Measurements from ENCODE around the gene CYP4Z1.
A peak's percentile ranks its signal among the peaks of the same experiment; 100 is the strongest.
"Not testable (repeated sequence)": the region's sequence is repeated elsewhere in the genome, so short reads cannot be mapped to it uniquely, and the experiment has no call there.

CYP4Z1 gene, protein sequence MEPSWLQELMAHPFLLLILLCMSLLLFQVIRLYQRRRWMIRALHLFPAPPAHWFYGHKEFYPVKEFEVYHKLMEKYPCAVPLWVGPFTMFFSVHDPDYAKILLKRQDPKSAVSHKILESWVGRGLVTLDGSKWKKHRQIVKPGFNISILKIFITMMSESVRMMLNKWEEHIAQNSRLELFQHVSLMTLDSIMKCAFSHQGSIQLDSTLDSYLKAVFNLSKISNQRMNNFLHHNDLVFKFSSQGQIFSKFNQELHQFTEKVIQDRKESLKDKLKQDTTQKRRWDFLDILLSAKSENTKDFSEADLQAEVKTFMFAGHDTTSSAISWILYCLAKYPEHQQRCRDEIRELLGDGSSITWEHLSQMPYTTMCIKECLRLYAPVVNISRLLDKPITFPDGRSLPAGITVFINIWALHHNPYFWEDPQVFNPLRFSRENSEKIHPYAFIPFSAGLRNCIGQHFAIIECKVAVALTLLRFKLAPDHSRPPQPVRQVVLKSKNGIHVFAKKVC

DNA sequence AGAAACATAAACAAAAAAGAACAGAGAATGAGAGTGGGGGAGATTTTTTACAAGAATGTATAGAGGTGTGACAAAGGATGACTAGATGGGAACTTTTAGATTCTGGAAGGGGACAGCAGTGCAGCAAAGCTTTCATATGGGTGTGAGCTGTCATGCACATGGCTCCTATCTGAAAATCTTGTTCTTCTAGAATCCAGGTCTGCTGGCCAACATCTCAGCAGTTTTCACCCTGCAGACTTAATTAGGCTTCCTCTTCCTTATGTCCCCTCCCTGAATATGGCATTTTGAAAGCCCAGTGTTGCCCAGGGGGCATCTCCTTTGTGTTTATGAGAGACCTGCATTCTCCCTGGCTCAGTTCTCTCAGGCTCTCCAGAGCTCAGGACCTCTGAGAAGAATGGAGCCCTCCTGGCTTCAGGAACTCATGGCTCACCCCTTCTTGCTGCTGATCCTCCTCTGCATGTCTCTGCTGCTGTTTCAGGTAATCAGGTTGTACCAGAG lies at the start of gene CYP4Z1:
Gene CYP4Z1, plus strand, starts transcription at position 135 of the 498 bp plus-strand sequence. Its CDS starts 260 bp downstream, at position 395.
- no peak for DNase-seq

DNA sequence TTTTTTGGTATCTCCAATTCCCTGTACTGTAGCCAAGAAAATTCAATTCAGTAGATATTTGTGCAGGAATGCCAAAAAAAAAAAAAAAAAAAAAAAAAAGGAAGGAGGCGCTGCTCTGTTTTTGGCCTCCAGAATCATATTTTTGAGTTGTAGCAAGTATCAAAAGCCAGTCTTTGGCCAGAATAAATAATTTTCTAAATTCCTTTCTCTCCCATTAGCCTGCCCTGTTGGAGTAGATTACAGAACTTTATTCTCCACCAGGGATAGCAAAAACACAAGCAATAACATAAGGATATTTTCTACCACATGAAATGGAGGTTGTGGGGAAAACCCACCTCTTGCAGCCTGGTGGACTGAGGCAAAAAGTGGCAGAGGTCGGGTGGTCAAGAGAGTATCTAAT lies 46.0 kb upstream of the CYP4Z1 start:
- no peak for DNase-seq

DNA sequence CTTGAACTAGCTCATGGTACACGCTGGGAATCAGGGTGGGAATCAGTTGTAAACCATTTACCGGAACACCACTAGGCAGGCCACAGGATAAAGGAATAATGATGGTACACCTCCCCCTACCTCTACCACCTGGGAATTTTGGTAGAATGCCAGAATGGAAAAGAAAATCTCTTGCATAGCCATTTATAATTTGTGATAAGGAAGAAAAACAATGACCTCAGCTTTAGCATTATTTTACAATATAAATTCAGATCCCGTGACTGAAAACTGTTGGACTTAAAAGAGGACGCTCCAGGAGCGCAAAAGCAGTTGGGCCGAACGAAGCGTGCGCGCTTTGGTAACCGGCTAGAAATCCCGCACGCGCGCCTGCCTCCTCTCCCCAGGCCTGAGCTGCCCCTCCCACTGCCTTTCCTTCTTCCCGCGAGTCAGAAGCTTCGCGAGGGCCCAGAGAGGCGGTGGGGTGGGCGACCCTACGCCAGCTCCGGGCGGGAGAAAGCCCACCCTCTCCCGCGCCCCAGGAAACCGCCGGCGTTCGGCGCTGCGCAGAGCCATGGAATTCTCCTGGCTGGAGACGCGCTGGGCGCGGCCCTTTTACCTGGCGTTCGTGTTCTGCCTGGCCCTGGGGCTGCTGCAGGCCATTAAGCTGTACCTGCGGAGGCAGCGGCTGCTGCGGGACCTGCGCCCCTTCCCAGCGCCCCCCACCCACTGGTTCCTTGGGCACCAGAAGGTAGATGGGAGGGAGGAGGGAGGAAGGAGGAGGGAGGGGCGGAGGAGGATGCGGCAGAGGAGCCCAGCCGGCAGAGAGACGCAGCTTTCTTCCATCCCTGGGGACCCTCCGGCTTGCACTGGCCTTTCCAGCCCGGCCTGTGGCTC lies 43.5 kb upstream of the CYP4Z1 start, which contains the start of gene CYP4X1:
Gene CYP4X1, plus strand, starts transcription at position 402 of the 873 bp plus-strand sequence. Its CDS starts 149 bp downstream, at position 551.
- DNase-seq, result no peak

DNA sequence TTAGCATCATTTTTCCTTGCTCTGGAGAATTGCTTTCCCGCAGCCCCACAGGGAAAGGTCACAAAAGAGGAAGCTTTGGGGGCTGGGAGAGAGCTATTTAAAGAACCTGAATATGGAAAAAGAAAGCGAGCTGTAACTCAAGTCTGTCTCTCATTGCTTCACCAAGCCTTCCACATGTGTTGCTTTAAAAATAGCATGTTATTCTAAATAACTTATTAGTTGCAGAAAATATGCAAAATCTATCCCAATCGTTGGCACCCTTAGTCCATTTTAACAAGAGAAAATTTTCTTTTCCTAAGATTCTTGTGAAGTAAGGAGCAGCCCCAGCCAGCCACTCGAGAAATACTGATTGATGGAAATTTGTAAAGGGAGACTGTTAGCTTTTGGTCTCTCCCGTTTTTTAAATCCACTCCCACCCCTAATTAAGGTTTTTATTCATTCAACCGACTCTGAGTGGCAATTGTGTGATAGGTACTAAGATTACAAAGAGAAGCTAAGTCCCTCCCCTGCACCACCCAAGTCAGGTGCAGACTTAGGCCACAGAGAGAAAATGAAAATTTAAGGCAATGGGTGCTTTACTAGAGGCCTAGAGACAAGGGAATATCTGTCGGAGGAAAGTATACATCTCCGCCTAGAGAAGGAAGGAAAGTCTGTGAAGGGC lies 42.8 kb upstream of the CYP4Z1 start:
- no peak for DNase-seq

DNA sequence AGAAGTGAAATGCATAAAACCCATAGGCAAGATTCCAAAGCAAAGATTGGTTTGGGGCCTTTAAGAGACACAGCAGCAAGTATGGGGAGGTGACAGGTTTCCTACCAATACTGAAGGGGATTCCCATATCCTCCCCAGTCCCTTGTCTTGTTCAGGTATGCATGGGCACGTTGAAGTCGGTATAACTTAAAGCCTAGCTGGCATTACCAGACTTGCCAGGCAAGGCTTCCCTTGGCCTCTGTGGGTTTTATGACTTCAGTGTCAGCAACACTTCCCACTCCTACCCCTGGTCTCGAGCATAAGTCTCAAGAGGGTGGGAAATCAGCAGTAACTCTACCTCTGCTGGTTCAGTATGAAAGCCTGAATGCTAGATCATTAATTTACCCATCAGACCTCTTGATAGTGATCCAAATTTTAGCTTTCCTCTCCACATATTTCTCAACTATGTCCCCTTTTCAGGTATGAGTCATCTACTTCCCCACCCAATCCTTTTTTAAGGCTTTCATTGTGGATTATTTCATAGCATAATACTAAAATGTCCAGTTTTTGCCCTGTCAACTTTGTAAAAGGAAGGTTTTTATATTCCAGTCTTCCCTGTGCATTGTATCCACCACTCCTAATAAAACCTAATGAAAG lies 36.7 kb upstream of the CYP4Z1 start:
- DNase-seq, result no peak

DNA sequence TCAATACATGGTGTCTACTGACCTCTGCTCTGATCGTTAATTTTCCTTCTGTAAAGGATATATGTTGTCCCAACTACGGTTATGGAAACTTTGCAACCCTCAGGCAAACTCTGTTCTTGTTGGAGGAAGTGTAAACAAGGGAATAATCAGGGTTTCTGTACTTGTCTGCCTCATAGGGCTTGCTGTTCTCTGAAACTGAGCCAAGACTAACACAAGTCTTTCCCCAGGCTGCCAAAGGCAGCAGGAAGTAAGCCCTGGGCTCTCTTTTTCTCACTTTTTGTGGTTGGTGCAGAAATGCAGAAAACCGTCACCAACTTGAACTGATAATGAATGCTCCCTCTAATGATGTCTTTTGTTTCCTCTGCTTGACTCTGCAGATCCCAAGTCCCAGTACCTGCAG lies 36.0 kb upstream of the CYP4Z1 start:
- DNase-seq, result no peak

DNA sequence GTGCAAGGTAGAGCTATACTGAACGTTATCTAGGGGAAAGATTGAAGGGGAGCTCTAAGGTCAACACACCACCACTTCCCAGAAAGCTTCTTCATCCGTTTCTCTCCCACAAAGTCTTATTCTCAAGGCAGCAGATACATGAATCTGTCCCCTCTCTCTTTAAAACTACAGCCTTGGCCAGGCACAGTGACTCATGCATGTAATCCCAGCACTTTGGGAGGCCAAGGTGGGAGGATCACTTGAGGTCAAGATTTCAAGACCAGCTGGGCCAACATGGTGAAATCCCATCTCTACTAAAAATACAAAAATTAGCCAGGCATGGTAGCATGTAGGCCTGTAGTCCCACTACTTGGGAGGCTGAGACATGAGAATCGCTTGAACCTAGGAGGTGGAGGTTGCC lies 35.4 kb upstream of the CYP4Z1 start:
- DNase-seq, result no peak

DNA sequence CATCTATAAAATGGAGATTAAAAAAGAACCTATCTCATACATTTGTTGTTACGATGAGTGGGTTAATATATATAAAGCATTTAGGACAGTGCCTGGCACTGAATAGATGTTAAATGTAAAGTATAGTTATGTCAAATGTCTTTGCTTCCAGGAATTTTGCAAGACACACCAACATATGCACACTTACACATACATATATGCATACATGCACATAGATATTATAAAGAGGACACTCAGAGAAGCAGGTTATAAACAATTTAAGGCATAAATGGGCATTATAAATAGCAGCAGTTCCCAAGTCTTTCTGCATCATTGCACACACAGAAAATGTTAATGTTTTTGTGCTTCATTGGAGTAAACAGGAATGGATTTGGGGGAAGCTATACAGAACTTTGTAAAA lies 30.3 kb upstream of the CYP4Z1 start:
- DNase-seq, result no peak

DNA sequence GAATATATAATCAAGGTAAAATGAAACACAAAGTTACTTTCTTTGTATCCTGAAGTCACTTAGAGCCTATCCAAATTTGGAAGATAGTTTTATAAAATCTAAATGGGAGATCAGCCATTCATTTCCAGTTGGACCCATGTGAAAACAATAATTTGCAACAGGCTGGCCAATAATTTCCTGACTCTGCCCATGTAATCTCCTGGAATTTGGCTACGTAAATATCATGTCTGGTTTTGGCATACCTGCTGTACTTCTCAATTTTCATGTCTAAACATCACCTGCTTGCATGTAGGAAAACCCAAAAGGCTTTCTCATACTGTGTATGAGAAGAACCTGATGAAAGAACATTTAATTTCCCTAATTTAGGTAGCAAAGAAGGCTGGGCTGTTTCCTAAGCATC lies 7.7 kb upstream of the CYP4Z1 start:
- DNase-seq, result no peak

DNA sequence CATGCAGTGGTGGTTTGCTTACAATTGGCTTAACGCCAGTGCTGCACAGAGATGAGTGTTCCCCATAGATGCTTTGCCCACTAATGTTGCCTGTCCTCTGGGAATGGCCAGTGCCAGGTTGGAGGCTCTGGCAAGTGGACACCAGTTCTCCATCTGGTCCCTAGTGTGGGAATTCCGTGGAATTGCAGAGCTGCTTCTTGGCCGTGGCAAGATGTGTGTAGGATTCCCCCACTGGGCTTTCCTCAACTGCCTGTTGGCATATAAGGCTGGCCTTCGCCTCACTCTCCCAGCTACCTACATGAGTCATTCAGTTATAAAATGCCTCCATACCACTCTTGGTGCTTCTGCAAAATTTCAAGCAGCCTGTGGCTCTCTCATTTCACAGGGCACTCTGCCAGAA lies 2.0 kb downstream of the CYP4Z1 start:
- DNase-seq, result not testable (repeated sequence)

DNA sequence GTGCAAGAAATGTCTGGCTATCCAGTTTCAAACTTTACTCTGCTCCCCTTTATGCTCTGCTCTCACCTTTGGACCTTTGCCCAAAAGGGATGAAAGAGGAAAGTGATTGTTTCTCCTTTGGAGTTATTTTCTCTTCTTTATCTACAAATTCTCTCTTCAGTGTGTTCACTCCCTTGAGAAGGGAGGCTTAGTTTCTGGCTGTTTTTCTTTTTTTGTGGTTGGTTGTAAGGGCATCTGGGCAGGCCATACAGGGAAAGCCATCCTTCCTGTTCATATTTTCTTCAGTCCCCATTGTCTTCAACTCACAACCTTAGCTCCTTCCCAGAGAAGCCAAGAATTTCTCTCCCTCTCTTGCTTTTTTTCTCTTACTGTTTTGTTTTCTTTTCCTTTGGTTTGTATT lies 2.5 kb downstream of the CYP4Z1 start:
- not testable (repeated sequence) for DNase-seq

DNA sequence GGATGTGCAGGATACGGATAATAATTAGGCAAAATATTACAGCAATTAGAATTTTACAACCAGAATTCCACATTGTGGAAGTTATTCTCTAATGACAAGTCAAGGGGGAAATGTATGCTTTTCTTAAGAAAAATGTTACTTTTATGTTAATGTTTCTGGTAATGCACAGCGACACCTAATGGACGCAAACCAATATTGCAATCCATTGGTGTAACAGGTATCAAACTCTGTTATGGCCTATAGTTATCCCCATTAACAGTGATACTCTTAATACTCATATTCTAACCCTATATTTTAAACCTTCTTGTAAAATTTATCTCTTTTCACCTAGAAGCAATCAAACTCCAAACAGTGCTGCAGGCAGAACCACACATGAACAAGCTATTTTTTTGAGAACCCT lies 22.3 kb downstream of the CYP4Z1 start:
- DNase-seq, result peak; percentile 53

DNA sequence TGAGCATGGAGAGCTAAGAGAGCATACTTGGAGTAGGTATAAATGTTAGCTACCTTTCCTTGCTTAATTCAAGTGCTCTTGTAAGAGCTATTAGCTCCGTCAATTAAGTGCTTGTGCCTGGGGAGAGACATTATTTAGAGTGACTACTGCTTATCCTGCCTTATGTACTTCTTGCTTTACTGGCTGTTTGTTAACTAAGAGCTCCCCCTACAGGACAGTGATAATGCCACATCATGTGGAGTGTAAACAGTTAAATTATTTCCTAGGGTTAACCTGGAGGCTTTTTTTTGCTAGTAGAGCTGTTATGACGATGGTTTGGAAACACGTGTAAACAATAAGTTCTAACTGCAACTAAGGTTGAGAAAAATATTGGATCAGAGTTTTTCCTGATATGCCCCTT lies 24.4 kb downstream of the CYP4Z1 start:
- not testable (repeated sequence) for DNase-seq

DNA sequence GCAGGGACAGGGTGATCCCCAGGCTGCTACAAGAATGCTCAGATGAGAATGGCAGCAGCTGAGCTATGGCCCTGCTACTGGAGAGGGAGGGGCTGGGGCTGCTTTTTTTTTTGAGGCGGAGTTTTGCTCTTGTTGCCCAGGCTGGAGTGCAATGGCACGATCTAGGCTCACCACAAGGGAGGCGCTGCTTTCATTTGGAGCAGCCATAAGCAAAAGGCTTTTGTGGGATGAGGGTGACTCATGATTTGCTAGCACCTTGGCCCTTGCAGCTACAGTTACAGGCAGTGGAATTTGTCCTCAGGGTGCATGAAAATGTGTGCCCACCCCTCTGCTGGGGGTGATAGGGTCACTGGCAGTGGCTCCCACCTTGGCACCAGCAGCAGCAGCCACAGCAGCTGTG lies 37.8 kb downstream of the CYP4Z1 start:
- DNase-seq, result no peak

DNA sequence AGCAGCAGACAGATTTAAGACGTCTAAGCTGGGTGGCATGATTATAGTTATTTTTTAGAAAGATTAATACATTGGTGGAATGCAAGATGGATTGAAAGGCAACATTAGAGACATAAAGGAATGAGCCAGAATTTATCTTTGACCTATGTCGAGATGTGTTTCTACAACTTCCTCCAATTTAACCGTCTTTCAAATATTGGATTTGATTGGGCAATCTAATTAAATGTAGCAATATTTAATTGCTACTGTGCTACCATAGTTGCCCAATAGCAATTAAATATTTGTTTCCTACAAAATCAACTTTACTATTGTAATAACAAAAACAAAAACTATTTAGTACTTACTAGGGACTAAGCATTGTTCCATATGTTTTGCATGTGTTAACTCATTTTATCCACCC lies 39.8 kb downstream of the CYP4Z1 start:
- DNase-seq, result no peak

DNA sequence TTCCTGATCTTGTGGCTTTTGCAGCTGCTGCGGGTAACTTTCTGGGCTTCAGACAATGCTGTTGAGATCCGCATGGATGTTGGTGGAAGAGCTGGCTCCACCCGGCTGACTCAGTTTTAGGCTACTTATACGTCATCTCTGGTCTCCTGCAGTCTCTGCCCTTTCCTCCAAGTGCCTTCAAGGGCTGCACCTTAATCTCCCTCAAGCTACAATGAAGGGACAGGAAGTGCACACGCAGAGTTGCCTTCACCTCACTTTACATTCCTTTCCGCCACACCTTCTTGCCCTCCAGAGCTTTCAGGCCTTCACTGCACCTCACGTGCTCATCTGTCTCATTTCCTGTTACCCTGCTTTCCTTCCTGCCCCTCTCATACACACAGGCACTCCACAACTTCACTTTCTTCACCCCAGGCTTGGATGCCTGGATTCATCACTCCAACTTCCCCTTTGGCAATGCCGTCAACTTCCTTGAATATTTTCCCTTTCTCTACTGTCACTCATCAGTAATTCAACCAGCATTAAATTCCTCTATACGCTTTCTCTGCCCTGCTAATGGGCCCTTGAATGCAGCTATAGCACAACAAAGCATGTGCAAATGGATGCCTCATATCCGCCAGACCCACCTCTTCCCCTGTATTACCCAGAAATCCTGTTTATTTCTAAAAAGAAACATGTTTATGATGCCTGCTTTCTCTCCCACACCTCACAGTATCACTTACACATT lies 41.0 kb downstream of the CYP4Z1 start:
- DNase-seq, result not testable (repeated sequence)

DNA sequence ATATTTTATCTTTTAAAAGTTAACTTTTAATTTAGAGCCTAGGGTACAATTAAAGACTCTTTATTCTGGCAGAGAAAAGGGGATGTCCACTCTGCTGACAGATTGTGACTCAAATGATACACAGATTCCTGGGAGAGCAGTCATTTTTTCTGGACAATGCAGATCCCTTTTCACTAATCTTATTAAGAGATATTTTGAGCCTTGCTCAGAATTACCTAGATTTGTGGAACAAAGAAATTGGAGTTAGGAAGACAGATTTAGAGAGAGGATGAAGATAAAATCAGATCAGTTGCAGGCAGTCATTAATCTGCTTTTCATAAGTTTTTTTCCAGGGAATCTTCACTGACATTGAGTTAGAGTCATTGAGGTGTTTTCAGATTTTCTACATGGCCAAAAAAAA lies 42.5 kb downstream of the CYP4Z1 start:
- DNase-seq, result not testable (repeated sequence)

DNA sequence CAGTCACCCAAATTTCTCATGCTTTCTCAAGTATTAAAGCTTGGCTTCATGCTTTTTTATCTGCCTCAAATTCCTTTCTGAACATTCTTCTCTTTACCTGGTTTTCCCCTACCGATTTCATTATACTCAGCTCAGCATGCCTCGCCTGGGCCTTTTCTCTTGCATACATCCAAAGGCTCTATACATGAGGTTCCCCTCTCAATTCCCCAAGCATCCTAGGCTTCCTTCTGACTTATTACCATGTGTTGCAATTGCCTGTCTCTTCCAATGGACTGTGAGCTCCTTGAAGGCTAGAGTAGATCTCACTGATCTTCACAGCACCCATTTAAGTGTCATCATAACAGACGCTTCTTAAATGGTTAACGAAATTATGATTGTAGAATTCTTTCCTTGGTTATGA lies 46.1 kb downstream of the CYP4Z1 start:
- no peak for DNase-seq

DNA sequence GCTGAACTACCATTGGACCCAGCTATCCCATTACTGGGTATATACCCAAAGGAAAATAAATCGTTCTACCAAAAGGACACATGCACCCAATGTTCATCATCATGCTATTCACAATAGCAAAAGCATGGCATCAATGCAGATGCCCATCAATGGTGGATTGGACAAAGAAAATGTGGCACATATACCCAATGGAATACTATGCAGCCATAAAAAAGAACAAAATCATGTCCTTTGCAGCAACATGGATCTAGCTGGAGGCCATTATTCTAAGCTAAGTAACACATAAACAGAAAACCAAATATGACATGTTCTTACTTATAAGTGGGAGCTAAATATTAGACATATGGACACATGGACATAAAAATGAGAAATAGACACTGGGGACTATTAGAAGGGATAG lies 54.0 kb downstream of the CYP4Z1 start:
- not testable (repeated sequence) for DNase-seq

DNA sequence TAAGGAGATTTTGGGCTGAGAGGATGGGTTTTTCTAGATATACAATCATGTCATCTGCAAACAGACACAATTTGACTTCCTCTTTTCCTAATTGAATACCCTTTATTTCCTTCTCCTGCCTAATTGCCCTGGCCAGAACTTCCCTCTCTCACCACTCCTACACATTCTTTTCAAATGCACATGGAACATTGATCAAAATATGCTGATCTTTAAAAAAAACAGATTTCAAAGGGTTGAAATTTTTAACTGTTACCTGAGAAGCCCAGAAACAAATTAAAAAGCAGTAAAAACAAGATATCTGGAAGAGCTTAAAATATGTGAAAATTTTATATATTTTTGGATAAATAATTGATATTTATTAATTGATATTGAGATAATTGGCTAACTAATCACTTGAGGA lies 57.8 kb downstream of the CYP4Z1 start:
- not testable (repeated sequence) for DNase-seq

DNA sequence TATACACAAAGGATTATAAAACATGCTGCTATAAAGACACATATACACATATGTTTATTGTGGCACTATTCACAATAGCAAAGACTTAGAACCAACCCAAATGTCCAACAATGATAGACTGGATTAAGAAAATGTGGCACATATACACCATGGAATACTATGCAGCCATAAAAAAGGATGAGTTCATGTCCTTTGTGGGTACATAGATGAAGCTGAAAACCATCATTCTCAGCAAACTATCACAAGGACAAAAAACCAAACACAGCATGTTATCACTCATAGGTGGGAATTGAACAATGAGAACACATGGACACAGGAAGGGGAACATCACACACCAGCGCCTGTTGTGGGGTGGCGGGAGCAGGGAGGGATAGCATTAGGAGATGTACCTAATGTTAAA lies 60.0 kb downstream of the CYP4Z1 start:
- not testable (repeated sequence) for DNase-seq

DNA sequence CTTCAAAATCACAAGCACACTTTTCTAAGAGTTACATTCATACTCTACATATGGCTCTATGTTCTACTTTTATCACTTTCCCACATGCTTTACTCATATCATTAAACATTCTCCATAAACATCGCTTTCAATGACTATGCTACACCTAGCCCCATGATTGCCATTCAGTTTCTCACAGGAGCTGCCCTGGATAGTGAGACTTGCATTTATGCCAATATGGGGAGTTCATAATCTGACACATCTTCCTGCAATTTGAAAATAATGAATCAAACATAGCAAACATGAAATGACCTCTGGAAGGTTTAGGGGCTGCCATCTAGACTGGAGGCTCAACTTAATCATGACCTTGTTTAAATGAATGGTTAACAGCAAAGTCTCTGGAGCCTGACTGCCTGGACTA lies 61.2 kb downstream of the CYP4Z1 start:
- DNase-seq, result no peak

Measured in hematopoietic multipotent progenitor cell treated with erythropoietin and hydrocortisone succinate and interleukin-3 and kit ligand, for 6 days (in vitro differentiated cells).